Panc1 (cell line): ENCODE results near the gene ATXN10. TPM values are rescaled to one million over a fixed set of nuclear protein-coding genes. Genes with fewer than 3 reads are reported as not detected.

ENCODE experiments used
- ATAC-seq: fragments of 200-7000 bp; cut with Tn5 transposase; 2 replicates; pipeline ENCODE4 v1.9.1; 2020; ENCODE audit warnings: mild to moderate bottlenecking, moderate library complexity
- BruUV-seq: library from RNA; stranded (reverse); fragments of 400-500 nt; replicated peaks from 2 replicates; lab custom pipeline; 2021; lab: Mats Ljungman, UMichigan
- CTCF ChIA-PET: fragments of 300-600 bp; sonication (Branson Sonifier 250); formaldehyde crosslinking; loops from one replicate; lab custom pipeline; 2022; ENCODE audit warnings: antibody characterized with exemption; lab: Charles Lee
- POLR2A ChIA-PET: fragments of 300-600 bp; sonication (Branson Sonifier 250); formaldehyde crosslinking; loops from one replicate; lab custom pipeline; 2022; ENCODE audit warnings: antibody characterized with exemption; lab: Charles Lee
- DNase-seq: peaks from one replicate; pipeline ENCODE4 v3.0.0-alpha.2; 2010; ENCODE audit warnings: low read depth, low spot score
- H3K27ac ChIP-seq: 2 replicates; pipeline ENCODE4 v1.5.1; 2011; ENCODE audit warnings: mild to moderate bottlenecking, low read length, inconsistent platforms
- H3K27me3 ChIP-seq: fragments of 200-500 bp; sonication (Bioruptor generic); 2 replicates; pipeline ENCODE4 v1.6.0; 2014; ENCODE audit warnings: low read length, inconsistent platforms; ENCODE audit not compliant: control insufficient read depth, insufficient read depth
- H3K36me3 ChIP-seq: fragments of 200-500 bp; sonication (Bioruptor generic); 2 replicates; pipeline ENCODE4 v1.5.1; 2014; ENCODE audit warnings: inconsistent platforms, mild to moderate bottlenecking, low read length, moderate library complexity; ENCODE audit not compliant: control insufficient read depth, insufficient read depth
- H3K4me1 ChIP-seq: 2 replicates; pipeline ENCODE4 v1.5.1; 2011; ENCODE audit warnings: inconsistent platforms, mild to moderate bottlenecking, low read length, moderate library complexity; ENCODE audit not compliant: control insufficient read depth, insufficient read depth
- H3K4me3 ChIP-seq, 2 experiments: 2 replicates each; pipeline ENCODE4 v1.5.1; 2011 to 2012; ENCODE audit warnings: low read depth in 2 of 2, low read length in 2 of 2, mild to moderate bottlenecking in 2 of 2, inconsistent platforms in 1 of 2, moderate library complexity in 1 of 2
- H3K9me3 ChIP-seq: fragments of 200-500 bp; sonication (Bioruptor generic); 2 replicates; pipeline ENCODE4 v1.5.1; 2014; ENCODE audit warnings: low read depth, mild to moderate bottlenecking, inconsistent platforms, low read length, moderate library complexity; ENCODE audit not compliant: control insufficient read depth, insufficient read depth
- POLR2AphosphoS5 ChIP-seq: IDR thresholded peaks from 2 replicates; pipeline ENCODE4 v1.6.1; 2012; ENCODE audit warnings: mild to moderate bottlenecking, low read depth, low read length, moderate library complexity
- SIN3A ChIP-seq: IDR thresholded peaks from 2 replicates; pipeline ENCODE4 v1.6.1; 2012; ENCODE audit warnings: low read depth, mild to moderate bottlenecking, low read length, moderate library complexity, borderline replicate concordance; ENCODE audit not compliant: insufficient read depth
- TCF7L2 ChIP-seq: IDR thresholded peaks from 2 replicates; pipeline ENCODE4 v1.6.1; 2011; ENCODE audit warnings: mild to moderate bottlenecking, low read depth, low read length, inconsistent platforms
- in situ Hi-C: cut with HindIII; loops from 2 replicates; pipeline ENCODE4 v1.10.0; 2016; ENCODE audit warnings: low sequenced_read_pairs, low pct_unique_long_range_greater_than_20kb
- intact Hi-C: fragments of 100-400 bp; cut with micrococcal nuclease; formaldehyde crosslinking; loops from one replicate; pipeline ENCODE4 v1.10.0; 2022; ENCODE audit not compliant: unreplicated experiment
- total RNA-seq: library from RNA; stranded (reverse); gene quantifications from one replicate; pipeline ENCODE4 v1.2.1, GENCODE V29; 2021; ENCODE audit not compliant: unreplicated experiment
- TF ChIP-seq, protein P1 (sequence below): fragments of 450-650 bp; IDR thresholded peaks from 2 replicates; pipeline ENCODE4 v1.5.1; 2017; ENCODE audit warnings: mild to moderate bottlenecking
- TF ChIP-seq, protein P2 (sequence below), 2 experiments: IDR thresholded peaks; 2 replicates each; pipeline ENCODE4 v1.6.1; 2011 to 2012; ENCODE audit warnings: low read depth in 2 of 2, control low read depth in 1 of 2, low read length in 1 of 2, mild to moderate bottlenecking in 1 of 2, moderate library complexity in 1 of 2; ENCODE audit not compliant: insufficient read depth in 1 of 2

Gene ATXN10
- total RNA-seq, 1 experiment from 2014 or later: 184 TPM

DNA sequence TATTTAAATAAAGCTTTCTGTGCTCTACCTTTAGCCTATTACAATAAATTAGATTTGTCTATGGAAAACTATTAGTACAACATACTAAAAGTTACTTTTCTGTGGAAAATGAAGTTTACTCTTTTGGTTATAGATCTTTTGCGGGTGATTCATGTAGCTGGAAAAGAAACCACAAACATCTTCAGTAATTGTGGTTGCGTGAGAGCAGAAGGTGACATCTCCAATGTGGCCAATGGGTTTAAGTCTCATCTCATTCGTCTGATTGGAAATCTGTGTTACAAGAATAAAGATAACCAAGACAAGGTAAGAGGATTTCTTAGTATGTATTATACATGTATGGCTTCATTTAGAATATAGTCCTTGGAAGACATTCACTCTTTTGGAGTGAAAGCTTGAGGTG, 68.6 kb downstream of the ATXN10 start:
- Histone ChIP-seq H3K36me3 (peaks cover 27% of the 10 kb centered on the region), H3K4me3 (no peak overlapping the region), H3K27ac (no peak overlapping the region), H3K9me3 (no peaks in the 10 kb centered on the region), H3K27me3 (no peaks in the 10 kb centered on the region), H3K4me1 (no peaks in the 10 kb centered on the region)
- TF ChIP-seq POLR2AphosphoS5 (no peak), SIN3A (no peak), TCF7L2 (no peak)
- TF ChIP-seq, protein P1, sequence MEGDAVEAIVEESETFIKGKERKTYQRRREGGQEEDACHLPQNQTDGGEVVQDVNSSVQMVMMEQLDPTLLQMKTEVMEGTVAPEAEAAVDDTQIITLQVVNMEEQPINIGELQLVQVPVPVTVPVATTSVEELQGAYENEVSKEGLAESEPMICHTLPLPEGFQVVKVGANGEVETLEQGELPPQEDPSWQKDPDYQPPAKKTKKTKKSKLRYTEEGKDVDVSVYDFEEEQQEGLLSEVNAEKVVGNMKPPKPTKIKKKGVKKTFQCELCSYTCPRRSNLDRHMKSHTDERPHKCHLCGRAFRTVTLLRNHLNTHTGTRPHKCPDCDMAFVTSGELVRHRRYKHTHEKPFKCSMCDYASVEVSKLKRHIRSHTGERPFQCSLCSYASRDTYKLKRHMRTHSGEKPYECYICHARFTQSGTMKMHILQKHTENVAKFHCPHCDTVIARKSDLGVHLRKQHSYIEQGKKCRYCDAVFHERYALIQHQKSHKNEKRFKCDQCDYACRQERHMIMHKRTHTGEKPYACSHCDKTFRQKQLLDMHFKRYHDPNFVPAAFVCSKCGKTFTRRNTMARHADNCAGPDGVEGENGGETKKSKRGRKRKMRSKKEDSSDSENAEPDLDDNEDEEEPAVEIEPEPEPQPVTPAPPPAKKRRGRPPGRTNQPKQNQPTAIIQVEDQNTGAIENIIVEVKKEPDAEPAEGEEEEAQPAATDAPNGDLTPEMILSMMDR: no peak
- TF ChIP-seq, protein P2, sequence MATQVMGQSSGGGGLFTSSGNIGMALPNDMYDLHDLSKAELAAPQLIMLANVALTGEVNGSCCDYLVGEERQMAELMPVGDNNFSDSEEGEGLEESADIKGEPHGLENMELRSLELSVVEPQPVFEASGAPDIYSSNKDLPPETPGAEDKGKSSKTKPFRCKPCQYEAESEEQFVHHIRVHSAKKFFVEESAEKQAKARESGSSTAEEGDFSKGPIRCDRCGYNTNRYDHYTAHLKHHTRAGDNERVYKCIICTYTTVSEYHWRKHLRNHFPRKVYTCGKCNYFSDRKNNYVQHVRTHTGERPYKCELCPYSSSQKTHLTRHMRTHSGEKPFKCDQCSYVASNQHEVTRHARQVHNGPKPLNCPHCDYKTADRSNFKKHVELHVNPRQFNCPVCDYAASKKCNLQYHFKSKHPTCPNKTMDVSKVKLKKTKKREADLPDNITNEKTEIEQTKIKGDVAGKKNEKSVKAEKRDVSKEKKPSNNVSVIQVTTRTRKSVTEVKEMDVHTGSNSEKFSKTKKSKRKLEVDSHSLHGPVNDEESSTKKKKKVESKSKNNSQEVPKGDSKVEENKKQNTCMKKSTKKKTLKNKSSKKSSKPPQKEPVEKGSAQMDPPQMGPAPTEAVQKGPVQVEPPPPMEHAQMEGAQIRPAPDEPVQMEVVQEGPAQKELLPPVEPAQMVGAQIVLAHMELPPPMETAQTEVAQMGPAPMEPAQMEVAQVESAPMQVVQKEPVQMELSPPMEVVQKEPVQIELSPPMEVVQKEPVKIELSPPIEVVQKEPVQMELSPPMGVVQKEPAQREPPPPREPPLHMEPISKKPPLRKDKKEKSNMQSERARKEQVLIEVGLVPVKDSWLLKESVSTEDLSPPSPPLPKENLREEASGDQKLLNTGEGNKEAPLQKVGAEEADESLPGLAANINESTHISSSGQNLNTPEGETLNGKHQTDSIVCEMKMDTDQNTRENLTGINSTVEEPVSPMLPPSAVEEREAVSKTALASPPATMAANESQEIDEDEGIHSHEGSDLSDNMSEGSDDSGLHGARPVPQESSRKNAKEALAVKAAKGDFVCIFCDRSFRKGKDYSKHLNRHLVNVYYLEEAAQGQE (IDR thresholded peaks at IDR 0.05; ENCODE audit: insufficient read depth in 1 of 2, low read depth in 2 of 2, low read length in 1 of 2): no peak
- DNase-seq: no peak
- ChIA-PET POLR2A (no interaction called here), CTCF (no interaction called here)
- ATAC-seq: no peak
- no TSS peak for BruUV-seq
- in situ Hi-C loops (no loop called here), intact Hi-C loops (no loop called here)

DNA sequence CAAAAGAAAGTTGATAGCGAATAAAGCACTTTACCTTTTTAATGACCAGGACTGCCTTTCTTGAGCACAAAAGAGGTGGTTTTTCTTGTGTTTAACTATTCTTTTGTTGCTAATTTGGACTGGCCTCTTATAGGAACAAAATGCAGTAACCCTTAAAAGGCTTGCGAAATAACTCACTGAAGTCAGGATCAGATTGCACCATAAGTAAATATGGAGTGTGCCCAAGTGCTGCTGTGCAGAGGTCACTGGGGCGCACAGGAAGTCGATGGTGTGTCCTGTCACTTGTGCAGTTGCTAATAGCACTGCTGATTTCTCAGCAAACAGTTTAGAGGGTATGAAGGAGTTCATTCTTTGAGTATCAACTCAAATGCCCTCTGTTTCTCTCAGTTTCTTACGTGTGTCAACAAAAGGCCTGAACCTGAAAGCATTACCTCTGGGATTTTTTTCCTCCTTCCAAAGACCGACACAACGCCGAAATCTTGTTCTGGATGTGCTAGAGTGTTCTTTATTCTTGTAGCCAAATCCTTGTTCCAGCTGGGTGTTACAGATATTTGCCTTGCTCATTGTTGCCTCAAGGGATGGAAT, 71.3 kb downstream of the ATXN10 start:
- ChIA-PET POLR2A (no interaction called here), CTCF (no interaction called here)
- ATAC-seq (no peak), DNase-seq (no peak)
- H3K9me3 ChIP-seq: no peaks in the 10 kb centered on the region
- in situ Hi-C loops: no loop called here
- intact Hi-C loops: no loop called here
- no peak overlapping the region for H3K27ac ChIP-seq
- no peaks in the 10 kb centered on the region for H3K27me3 ChIP-seq
- H3K4me3 ChIP-seq: no peak overlapping the region
- H3K36me3 ChIP-seq: peaks cover 25% of the 10 kb centered on the region
- BruUV-seq: no TSS peak
- H3K4me1 ChIP-seq: no peaks in the 10 kb centered on the region
- TF ChIP-seq, protein P1: no peak
- TF ChIP-seq, protein P2 (IDR thresholded peaks at IDR 0.05; ENCODE audit: insufficient read depth in 1 of 2, low read depth in 2 of 2, low read length in 1 of 2): no peak
- TF ChIP-seq TCF7L2 (no peak), POLR2AphosphoS5 (no peak), SIN3A (no peak)
